DLD1 (cell line): ENCODE data around the gene C10orf71.

Source experiments
- in situ Hi-C: cut with HindIII; loops from 2 replicates; pipeline ENCODE4 v1.10.0; 2017; ENCODE audit warnings: low sequenced_read_pairs

Gene C10orf71

DNA sequence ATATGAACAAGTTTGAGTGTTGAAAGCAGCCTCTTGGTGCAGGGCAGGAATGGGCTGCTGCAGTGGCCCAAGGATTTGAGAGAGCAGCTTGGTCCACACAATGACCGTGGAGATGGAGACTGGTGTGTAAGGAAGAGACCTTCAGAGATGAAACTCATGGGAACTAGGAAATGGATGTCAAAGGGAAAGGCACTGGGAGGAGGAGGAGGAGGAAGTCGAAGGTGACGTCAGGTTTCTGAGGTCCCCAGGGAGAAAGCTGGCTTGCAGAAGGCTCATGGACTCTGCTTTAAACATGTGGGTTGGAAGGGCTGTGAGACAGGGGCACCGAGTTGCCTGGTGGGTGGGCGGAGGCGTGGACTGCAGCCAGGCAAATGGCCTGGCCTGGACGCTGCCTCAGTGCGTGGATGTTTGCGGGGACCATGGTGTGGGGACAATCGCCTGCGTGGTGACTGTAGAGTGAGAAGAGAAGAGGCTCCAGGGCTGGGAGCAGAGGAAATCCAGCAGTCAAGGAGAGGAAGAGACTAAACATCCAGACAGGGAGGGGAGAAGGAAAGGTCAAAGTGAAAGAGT is 14.6 kb downstream of the C10orf71 start:
- in situ Hi-C loops: no loop called here

DNA sequence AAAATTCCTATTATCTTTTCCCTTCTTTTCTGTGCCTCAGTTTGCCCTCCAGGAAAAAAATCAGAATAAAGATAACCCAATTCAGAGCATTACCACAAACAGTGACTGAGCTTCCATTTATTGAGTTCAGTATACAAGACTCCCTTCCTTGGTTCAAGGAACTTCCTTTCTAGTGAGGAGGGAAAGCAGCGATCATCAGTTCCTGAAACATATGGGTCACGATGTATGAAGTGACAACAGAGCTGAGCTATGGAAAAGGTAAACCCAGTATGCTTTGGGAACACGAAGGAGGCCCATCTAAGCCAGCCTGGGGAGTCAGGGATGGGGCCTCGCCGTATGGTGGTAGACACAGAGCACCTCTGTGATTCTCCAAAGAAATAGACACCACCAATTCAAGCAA is 15.8 kb downstream of the C10orf71 start:
- in situ Hi-C loops: no loop called here

DNA sequence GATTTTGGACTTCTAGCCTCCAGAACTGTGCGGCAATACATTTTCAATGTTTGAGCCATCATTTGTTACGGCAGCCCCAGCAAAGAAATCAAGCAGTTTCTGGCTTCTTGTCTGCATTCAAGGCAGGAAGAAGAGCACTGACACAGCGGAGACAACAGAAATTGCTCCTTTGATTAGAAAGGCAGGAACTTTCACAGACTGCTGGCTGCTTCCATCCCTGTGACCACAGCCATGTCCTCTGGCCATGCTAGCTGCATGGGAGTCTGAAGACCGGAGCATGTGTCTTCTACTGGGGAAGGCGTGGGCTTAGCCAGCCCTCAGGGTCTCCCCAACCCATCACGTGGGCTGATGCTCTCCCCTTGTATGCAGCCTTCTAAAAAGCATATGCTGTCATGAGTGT is 19.1 kb downstream of the C10orf71 start:
- in situ Hi-C loops: no loop called here

DNA sequence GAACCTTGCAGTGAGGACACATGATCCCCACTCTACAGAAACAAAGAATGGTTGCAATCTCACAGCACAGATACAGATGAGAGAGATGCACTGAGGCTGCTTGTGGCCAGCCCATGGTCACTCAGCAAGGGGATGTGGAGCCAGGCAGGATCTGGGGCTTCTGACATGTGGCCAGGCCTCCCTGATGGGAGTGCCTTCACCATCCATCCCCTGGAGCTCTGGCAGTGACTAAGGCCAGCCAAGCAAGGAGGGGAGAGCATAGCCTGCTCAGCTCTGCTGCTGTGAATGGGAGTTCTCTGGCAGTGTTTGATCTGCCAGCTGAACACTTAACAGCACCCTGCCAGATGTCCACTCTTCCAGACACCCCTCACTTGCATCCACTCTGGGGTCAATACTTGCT is 19.8 kb downstream of the C10orf71 start:
- in situ Hi-C loops: no loop called here

DNA sequence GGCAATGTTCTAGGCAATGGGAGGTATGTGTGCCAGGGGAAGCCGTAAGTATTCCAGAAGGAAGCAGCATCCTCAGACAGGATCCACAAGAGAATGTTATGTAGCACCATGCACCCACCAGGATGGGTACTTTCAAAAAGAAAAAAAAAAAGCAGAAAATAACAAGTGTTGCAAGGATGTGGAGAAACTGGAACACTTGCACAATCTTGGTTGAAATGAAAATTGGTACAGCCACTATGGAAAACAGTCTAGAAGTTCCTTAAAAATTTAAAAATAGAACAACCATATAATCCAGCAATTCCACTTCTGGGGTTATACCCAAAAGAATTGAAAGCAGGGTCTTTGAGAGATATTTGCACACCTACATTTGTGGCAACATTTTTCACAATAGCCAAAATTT is 20.2 kb downstream of the C10orf71 start:
- in situ Hi-C loops: no loop called here

DNA sequence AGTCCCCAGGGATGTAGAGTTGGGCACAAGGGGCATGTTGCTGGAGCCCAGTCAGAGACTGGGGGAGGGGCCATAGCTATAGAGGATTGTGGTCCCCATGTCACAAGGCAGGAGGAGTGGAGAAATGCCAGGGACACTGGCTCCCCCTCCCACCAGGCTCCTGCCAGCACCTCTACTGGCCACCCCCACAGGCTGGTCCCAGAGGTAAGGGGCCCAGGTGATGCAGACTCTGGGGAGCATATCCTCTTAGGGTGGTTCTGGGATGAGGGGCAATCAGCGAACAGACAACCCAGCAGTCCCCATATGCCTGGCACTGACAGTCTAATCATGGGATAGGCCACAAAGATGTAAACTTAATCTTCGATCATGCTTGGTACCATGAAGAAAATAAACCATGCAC is 21.2 kb downstream of the C10orf71 start:
- in situ Hi-C loops: no loop called here

DNA sequence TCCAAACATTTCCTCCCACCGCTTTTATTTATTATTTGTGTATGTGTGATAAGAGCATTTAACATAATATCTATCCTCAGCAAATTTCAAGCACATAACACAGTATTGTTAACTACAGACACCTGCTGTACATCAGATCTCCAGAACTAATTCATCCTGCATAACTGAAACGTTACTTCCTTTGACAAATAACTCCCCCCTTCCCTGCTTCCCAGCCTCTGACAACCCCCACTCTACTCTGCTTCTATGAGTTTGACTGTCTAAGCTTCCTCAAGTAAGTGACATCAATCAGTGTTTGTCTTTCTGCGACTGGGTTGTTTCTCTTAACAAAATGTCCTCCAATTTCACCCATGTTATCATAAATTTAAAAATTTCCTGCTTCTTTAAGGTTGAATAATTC is 22.1 kb downstream of the C10orf71 start:
- in situ Hi-C loops: no loop called here

DNA sequence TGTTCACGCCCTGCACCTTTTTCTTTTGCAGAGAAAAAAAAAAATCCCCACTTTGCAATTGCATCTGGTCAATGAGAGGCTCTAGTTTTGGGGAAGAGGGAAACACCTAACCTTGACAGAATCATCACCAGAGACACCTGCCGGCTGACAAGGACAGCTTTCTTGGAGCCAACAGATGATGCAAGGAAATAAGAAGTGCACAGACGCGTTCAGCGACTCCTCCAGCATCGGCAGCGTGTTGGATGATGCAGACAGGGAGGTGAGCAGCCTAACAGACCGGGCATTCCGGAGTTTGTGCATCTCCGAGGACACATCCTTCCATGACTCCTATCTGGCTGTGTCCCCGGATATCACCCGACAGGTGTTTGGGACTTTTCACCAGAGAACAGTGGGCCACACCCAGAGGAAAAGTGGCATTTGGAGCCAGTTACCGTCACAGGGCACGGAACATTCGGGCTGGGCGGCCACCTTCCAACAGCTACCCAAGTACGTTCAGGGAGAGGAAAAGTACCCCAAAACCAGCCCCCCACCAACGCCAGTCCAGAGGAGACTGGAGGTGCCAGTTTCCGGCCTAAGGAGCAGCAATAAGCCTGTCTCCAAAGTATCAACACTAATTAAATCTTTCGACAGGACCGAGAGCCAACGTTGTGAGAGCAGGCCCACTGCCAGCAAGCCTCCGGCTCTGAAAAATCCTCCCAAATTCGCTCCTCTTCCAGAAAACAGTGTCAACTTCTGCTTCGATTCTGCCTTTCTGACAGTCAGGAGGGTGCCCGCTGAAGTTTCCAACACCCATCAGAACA is 23.6 kb downstream of the C10orf71 start:
- in situ Hi-C loops: no loop called here

DNA sequence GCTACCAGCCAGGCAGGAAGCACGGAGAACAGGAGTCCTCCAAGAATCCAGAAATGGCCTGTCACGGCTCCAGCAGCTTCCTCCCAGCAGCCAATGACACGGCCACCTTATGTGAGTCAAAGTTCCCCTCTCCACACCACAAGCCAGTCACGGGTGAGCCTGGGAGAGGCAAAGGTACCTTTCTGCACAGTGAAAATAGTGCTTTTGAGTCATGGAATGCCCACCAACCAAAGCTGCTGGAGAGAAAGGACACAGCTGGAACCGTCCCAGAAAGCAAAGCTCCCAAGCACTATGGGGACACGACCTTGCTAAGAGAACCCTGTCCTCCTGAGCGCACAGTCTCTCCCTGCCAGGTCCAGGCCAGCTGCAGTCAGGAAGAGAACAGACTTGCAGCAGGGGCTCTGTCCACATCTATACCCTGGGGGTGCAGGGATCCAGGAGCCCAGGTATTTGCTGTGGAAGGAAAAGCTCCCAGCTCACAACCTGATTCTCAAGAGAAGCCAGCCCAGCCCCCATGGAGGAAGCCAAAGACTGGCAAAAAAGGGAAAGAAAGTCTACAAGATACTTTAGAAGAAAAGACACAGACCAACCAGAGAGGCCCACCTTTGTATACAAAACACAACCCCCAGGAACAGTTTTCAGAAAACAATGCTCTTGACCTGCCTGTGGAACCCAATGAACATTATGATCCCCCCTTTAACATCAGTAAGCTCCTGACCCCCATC is 24.4 kb downstream of the C10orf71 start:
- in situ Hi-C loops: no loop called here

DNA sequence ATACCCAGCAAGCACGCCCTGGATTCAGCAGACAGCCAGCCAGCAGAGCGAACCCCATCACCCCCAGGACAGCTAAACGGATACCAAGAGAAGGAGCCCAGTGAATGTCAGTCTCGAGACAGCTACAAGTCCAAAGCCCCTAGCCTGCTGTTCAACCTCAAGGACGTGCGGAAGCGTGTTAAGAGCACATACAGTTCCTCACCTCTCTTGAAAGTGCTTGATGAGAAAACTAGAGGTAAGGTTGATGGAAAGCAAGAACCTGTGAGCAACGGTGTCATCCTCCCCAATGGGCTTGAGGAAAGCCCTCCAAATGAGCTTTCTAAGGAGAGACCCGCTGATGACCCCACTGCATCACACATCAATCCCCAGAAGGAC is 24.9 kb downstream of the C10orf71 start:
- in situ Hi-C loops: no loop called here

DNA sequence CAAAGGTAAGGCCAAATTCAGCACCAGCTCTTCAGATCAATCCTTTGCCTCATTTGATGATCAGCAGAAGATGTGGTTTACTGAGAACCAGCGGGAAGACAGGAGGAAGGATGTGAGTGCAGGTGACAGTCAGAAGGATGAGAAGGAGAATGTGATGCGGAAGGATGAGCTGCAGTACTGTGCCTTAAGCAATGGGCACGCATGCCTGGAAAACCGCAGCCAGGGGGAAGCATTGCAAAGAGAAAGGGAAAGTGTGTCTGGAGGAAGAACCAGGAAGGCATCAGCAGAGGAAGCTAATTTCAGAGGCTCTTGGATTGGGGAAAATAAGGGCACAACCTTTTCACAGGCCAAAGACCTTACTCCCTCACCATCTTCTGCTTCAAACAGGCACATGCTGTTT is 25.7 kb downstream of the C10orf71 start:
- in situ Hi-C loops: no loop called here

DNA sequence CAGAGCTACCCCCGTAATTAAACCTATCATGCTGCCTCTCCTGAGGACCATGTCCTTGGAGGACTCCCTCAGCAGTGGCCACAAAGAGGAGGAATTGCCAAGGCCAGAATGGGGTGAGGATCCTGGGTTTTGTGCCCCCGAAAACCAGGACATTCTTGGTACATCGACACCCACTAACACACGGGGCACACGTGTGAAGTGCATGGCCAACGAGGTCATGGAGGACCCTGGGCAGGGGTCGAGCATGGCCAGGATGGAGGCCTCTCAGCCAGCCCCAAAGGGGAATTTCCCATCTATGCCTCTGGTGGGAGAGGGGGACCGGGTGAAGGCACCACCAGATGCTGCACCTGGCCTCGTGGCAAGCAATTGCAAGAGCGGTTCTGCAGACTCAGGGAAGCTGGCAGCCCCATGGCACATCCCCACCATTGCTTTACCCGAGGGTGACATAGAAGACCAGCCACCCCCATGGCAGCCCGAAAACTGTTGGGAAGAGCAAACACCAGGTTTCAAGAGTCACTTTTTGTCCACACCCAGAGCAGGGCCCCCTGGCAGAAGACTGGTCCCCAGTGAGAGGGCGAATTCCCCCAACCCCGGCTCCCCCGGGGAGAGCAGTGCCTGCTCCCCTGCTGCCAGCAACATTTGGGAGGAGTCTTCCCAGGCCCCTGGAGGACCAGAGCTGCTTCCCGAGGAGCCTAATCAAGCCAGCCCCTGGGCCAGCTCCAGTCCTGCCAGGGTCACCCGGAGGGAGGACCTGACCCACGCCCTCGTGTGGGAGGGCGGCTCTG is 26.4 kb downstream of the C10orf71 start:
- in situ Hi-C loops: no loop called here

DNA sequence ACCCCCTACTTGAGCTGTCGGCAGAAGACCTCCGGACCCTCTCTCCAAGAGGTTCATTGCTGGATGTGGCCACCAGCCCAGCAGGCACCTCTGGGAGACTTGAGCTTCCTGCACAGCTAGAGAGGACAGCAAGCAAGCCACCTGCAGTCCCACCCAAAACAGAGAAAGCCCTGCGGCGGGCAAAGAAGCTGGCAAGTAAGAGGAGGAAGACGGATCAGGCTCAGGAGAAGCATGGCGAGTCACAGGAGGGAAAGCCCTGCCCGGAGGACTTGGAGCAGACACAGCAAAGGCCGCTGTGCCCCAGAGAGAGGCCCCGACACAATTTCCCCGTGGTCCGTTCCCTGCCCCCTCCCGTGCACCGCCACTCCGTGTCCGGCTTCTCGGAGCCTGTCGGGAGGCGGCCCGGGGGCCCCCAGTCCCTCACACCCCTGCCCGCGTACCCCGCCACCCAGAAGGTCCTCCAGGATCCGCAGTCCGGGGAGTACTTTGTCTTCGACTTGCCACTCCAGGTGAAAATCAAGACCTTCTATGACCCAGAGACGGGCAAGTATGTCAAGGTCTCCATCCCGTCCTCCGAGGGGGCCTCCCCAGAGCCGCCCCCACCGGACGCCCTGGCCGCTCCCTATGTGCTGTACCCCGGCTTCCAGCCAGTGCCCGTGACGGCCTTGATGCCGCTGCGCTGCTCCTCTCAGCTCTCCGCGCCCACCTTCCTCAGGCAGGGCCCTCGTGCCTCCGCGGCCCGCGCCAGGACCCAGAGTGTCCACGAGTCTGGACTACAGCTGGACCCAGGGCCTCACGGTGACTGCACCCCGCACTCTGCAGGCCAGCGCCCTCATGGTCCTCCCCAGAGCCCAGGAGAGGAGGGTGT is 27.2 kb downstream of the C10orf71 start:
- in situ Hi-C loops: no loop called here

DNA sequence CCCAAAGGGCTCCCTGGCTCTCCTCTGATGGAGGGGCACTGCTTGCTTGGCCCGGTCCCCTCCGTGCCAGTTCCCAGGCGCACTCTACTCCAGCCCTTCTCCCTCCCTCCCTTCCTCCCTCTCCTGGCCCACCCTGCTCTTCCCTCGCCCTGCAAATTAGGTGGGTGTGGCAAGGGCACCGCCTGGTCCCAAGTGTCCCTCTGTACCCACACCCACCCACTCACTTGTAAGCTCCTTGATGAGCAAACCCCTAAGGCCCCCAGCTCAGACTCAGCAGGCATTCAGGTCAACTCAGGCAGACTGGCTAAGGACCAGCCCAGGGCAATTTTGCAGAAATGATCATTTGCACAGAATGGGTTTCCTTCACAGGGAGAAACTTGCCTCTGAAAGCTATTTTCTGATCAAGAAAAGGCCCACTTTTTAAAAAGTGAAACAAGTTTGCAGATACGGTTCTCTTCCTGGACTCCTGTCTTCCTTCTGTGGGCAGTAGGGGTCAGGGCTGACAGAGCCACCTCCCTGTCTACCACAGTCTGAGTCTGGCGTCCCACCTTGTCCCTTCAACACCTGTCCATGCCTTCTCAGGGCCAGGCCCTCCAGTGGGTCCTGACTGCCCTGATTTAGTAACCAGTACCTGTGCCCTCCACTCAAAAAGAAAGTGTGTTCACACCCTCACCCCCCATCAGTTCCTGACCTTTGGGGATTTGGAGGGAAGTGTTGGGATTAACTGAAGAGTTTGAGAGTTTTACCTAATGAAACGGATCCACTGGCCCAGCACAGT is 28.3 kb downstream of the C10orf71 start:
- in situ Hi-C loops: no loop called here

DNA sequence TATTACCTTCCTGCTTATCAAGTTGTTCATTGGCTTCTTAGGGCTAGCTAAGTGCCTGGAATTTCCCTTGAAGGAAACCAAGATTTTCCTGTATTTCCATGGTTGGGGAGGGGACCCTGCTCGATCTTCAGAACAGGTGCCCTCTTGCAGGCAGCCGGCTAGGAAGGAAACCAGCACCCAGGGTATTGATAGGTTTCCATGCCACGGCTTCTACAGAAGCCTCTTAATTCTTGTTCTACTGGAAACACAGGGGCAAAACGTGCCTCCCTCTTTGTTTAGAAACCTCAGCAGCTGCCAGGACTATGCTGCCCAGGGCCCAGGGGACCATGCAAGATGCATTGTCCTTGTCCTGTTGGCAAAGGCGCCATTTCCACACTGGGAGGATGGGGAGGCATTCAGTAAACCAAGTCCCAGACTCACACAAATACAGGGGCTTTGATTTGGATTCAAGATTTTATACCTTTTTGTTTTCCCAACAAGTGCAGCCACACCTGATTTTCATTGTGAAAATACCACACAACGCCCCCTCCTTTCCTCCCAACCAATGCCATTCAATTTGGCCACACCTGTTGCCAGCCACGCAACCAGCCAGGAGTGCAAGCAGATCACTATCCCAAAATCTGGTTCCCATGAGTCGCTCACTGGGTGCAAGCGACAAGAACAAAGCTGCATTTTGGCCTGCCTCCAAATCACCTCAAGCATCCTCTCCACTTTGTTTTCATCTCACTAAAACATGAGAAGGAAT is 29.6 kb downstream of the C10orf71 start:
- in situ Hi-C loops: no loop called here

DNA sequence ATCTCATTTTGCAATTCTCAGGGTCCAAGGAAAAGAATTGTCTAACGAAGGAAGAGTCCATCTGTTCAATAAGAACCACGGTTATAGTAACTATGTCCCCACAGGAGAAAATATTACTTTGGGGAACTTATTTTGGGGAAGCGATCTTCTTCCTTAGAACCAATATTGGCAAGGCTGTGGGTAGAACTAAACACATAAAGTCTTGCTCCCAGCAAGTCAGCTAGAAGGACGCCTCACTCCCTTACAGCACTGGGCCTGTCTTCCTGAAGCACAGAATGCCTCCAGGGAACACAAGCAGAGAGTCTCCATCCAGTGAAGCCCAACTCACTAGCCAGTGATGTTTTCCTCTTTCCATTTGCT is 30.2 kb downstream of the C10orf71 start:
- in situ Hi-C loops: no loop called here

DNA sequence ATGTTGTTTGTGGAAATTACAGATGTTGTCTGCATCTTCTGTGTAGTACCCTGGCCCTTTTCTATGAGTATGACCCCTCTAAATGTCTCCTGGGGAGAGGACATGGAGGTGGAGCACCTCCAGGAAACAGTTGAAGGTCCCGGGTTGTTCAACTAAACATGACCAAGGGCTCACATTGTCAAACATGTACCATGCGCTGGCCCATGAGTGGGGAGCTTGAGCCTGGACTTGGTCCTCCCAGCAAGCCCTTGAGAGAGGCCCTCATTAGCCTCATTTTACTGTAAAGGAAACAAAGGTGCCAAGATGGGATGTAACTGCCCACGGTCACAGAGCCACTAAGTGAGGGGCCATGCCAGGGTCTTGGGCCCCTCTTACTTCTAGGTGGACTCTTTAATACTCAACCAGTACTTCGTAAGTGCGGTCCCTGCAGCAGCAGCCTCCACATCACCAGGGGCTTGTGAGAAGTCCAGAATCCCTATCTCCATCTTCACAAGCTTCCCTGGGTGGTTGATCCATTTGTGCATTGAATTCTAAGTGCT is 31.2 kb downstream of the C10orf71 start:
- in situ Hi-C loops: no loop called here

DNA sequence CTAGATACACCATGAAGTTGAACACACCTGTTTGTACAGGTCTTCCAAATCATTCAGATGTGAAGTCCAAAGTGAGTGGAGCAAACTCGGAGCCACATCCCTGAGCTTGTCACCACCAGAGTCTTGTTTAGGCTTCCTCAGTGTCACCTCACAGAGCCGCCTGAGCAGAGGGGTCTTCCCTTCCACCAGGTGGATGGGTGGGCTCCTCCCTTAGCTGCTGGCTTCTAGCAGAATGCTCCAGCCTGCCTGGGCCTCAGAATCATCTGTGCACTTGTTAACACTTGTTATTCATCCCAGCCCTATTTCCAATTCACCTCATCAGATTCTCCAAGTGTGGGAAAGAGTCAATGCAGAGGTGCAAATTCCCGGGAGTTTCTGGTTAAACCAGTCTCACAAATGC is 32.5 kb downstream of the C10orf71 start:
- in situ Hi-C loops: no loop called here

DNA sequence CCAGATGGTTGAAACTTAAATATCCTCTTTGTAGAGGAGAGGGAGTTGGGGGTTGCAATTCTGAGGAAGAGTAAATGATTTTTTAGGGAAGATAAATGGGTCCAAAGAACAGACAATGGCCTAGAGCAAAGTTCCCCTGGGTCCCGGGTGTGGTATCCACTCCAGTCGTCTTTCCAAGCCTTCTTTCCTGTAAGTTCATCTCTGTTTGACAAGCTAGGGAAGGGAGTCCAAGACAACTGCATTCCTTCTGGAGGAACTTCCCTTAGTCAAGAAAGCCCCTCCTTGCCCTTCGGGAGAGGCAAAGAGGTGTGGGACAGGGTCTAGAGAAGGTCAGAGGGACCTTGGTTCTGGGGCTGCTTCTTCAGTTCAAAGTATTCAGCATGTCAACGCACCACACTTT is 33.4 kb downstream of the C10orf71 start:
- in situ Hi-C loops: no loop called here
